ENCODE data around the gene TYROBP.
"Not testable (repeated sequence)": the region's sequence is repeated elsewhere in the genome, so short reads cannot be mapped to it uniquely, and the experiment has no call there.

The TYROBP gene

DNA sequence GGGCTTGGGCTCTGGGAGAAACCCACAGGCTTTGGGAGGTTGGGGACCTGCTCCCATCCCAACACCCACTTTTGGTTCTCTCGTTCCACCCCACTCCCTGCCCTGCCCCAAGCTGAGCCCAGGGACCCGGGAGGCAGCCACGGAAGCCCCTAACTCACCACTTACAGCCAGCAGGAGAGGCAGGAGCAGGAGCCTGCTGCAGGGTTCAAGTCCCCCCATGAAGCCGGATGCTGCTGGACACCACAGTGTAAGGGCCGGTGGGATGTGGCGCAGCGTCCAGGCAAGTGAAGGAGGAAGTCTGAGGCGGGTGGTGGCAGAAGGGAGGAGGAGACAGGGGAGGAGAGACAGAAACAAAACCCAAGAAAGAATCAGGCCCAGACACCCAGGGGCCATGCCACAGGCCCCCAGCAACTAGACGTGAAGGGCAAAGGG lies at the start of gene TYROBP:
Gene TYROBP (minus strand): TSS at position 286 of the 432 bp plus-strand sequence. CDS start 67 bp downstream, at position 219.
- Histone ChIP-seq H3K36me3 (ENCODE audit: control insufficient read depth in 2 of 2, insufficient read depth in 2 of 2, low read length in 2 of 2) (no peaks in the 10 kb centered on the region), H3K27ac (ENCODE audit: low read depth in 2 of 2, low read length in 2 of 2) (peak within 1 kb of the TSS; percentile 50 to 72), H3K4me1 (ENCODE audit: control insufficient read depth in 2 of 2, insufficient read depth in 2 of 2, low read length in 2 of 2) (peaks cover 2 to 5% of the 10 kb centered on the region in 2 donors), H3K9me3 (ENCODE audit: control insufficient read depth in 2 of 2, low read length in 2 of 2) (no peaks in the 10 kb centered on the region), H3K4me3 (ENCODE audit: low read length in 2 of 2) (peak within 1 kb of the TSS; percentile 43 to 63), H3K9ac (ENCODE audit: low read depth in 1 of 2, low read length in 2 of 2) (peak within 1 kb of the TSS; percentile 24 to 54), H3K27me3 (ENCODE audit: control insufficient read depth in 2 of 2, insufficient read depth in 2 of 2, low read length in 2 of 2) (no peaks in the 10 kb centered on the region)

DNA sequence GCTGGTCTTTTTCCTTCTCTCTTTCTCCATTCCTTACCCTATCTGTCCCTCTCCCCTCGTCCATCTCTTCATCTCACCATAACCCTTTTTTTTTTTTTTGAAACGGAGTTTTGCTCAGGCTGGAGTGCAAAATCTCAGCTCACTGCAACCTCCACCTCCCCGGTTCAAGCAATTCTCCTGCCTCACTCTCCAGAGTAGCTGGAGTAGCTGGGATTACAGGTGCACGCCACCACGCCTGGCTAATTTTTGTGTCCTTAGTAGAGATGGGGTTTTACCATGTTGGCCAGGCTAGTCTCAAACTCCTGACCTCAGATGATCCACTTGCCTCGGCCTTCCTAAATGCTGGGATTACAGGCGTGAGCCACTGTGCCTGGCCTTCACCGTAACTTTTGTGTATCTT lies 49.3 kb upstream of the TYROBP start:
- not testable (repeated sequence) for H3K9me3 ChIP-seq (ENCODE audit: control insufficient read depth in 2 of 2, low read length in 2 of 2); H3K4me3 ChIP-seq (ENCODE audit: low read length in 2 of 2); H3K4me1 ChIP-seq (ENCODE audit: control insufficient read depth in 2 of 2, insufficient read depth in 2 of 2, low read length in 2 of 2); H3K9ac ChIP-seq (ENCODE audit: low read depth in 1 of 2, low read length in 2 of 2); H3K27ac ChIP-seq (ENCODE audit: low read depth in 2 of 2, low read length in 2 of 2); H3K36me3 ChIP-seq (ENCODE audit: control insufficient read depth in 2 of 2, insufficient read depth in 2 of 2, low read length in 2 of 2)
- peaks cover 8 to 14% of the 10 kb centered on the region in 2 donors for H3K27me3 ChIP-seq (ENCODE audit: control insufficient read depth in 2 of 2, insufficient read depth in 2 of 2, low read length in 2 of 2)

DNA sequence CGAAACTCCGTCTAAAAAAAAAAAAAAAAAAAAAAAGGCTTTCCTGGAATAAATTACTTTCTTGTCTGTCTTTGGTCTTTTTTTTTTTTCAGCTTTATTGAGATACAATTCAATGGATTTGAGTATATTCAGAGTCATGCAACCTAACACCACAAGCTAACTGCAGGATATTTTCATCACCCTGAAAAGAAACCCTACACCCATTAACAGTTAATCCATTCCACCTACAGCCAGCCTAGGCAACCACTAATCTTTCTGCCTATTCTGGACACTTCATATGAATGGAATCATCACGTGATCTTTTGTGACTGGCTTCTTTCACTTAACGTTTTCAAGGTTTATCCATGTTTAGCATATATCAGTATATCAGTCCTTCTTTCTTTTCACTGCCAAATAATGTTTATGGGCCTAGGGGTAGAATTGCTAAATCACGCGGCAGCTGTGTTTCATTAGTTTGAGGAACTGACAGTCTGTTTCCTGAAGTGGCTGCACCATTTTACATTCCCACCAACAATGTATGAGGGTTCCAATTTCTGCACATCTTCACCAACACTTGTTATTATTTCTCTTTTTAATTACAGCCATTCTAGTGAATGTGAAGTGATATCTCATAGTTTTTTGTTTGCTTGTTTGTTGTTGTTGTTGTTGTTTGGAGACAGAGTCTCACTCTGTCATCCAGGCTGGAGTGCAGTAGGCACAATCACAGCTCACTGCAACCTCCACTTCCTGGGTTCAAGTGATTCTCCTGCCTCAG lies 48.0 kb upstream of the TYROBP start:
- Histone ChIP-seq H3K4me1 (ENCODE audit: control insufficient read depth in 2 of 2, insufficient read depth in 2 of 2, low read length in 2 of 2) (no peaks in the 10 kb centered on the region), H3K9ac (ENCODE audit: low read depth in 1 of 2, low read length in 2 of 2) (no peak overlapping the region), H3K27me3 (ENCODE audit: control insufficient read depth in 2 of 2, insufficient read depth in 2 of 2, low read length in 2 of 2) (peaks cover 8 to 14% of the 10 kb centered on the region in 2 donors), H3K36me3 (ENCODE audit: control insufficient read depth in 2 of 2, insufficient read depth in 2 of 2, low read length in 2 of 2) (no peaks in the 10 kb centered on the region), H3K27ac (ENCODE audit: low read depth in 2 of 2, low read length in 2 of 2) (no peak overlapping the region), H3K9me3 (ENCODE audit: control insufficient read depth in 2 of 2, low read length in 2 of 2) (no peaks in the 10 kb centered on the region), H3K4me3 (ENCODE audit: low read length in 2 of 2) (no peak overlapping the region)

DNA sequence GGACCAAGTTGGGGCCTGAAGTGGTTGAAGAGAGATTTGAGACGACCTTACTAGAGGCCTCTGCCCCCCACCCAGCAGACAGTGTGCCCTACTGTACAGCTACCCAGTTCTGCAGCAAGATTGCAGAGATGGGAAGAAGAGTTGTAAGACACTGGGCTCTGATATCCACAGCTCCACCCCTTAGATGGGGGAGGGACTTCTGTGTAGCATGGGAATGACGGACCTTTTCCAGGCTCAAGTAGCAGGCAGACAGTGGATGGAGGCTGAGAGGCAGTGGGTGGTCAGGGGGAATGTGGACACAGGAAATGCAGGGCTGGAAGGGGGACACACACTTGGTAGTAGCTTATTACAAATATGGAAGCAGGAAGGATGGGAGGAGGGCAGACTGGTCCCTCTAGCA lies 41.0 kb upstream of the TYROBP start:
- Histone ChIP-seq H3K9ac (ENCODE audit: low read depth in 1 of 2, low read length in 2 of 2) (no peak overlapping the region), H3K36me3 (ENCODE audit: control insufficient read depth in 2 of 2, insufficient read depth in 2 of 2, low read length in 2 of 2) (no peaks in the 10 kb centered on the region), H3K27me3 (ENCODE audit: control insufficient read depth in 2 of 2, insufficient read depth in 2 of 2, low read length in 2 of 2) (no peaks in the 10 kb centered on the region), H3K9me3 (ENCODE audit: control insufficient read depth in 2 of 2, low read length in 2 of 2) (no peaks in the 10 kb centered on the region), H3K4me1 (ENCODE audit: control insufficient read depth in 2 of 2, insufficient read depth in 2 of 2, low read length in 2 of 2) (no peaks in the 10 kb centered on the region), H3K4me3 (ENCODE audit: low read length in 2 of 2) (no peak overlapping the region), H3K27ac (ENCODE audit: low read depth in 2 of 2, low read length in 2 of 2) (no peak overlapping the region)

DNA sequence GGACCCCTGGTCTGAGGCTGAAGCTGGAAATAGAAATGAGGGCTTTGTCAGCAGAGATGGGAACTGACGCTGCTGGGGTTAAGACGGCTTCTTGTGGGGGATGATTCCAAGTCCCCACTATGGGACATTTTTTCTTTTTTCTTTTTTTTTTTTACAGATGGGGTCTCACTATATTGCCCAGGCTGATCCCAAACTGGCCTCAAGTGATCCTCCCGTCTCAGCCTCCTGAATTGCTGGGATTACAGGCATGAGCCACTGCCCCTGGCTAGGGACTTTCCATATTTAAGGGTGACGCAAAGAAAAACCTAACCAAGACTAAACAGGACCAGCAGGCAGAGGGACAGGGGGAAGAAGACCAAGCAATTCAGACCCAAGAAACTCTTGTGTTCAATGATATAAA lies 38.1 kb upstream of the TYROBP start:
- Histone ChIP-seq H3K9ac (ENCODE audit: low read depth in 1 of 2, low read length in 2 of 2) (no peak overlapping the region), H3K36me3 (ENCODE audit: control insufficient read depth in 2 of 2, insufficient read depth in 2 of 2, low read length in 2 of 2) (no peaks in the 10 kb centered on the region), H3K4me3 (ENCODE audit: low read length in 2 of 2) (no peak overlapping the region), H3K27ac (ENCODE audit: low read depth in 2 of 2, low read length in 2 of 2) (no peak overlapping the region), H3K9me3 (ENCODE audit: control insufficient read depth in 2 of 2, low read length in 2 of 2) (no peaks in the 10 kb centered on the region), H3K27me3 (ENCODE audit: control insufficient read depth in 2 of 2, insufficient read depth in 2 of 2, low read length in 2 of 2) (no peaks in the 10 kb centered on the region), H3K4me1 (ENCODE audit: control insufficient read depth in 2 of 2, insufficient read depth in 2 of 2, low read length in 2 of 2) (no peaks in the 10 kb centered on the region)

GRCh38 chr19:35945121-35945790 lies 37.2 kb upstream of the TYROBP start:
- Histone ChIP-seq H3K9ac (ENCODE audit: low read depth in 1 of 2, low read length in 2 of 2) (no peak overlapping the region), H3K36me3 (ENCODE audit: control insufficient read depth in 2 of 2, insufficient read depth in 2 of 2, low read length in 2 of 2) (no peaks in the 10 kb centered on the region), H3K4me1 (ENCODE audit: control insufficient read depth in 2 of 2, insufficient read depth in 2 of 2, low read length in 2 of 2) (no peaks in the 10 kb centered on the region), H3K27me3 (ENCODE audit: control insufficient read depth in 2 of 2, insufficient read depth in 2 of 2, low read length in 2 of 2) (no peaks in the 10 kb centered on the region), H3K4me3 (ENCODE audit: low read length in 2 of 2) (no peak overlapping the region), H3K27ac (ENCODE audit: low read depth in 2 of 2, low read length in 2 of 2) (no peak overlapping the region), H3K9me3 (ENCODE audit: control insufficient read depth in 2 of 2, low read length in 2 of 2) (no peaks in the 10 kb centered on the region)

DNA sequence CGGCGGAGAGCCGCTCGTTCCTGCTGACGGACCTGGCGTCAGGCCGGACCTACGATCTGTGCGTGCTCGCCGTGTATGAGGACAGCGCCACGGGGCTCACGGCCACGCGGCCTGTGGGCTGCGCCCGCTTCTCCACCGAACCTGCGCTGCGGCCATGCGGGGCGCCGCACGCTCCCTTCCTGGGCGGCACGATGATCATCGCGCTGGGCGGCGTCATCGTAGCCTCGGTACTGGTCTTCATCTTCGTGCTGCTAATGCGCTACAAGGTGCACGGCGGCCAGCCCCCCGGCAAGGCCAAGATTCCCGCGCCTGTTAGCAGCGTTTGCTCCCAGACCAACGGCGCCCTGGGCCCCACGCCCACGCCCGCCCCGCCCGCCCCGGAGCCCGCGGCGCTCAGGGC lies 36.5 kb upstream of the TYROBP start:
- Histone ChIP-seq H3K4me3 (ENCODE audit: low read length in 2 of 2) (no peak overlapping the region), H3K4me1 (ENCODE audit: control insufficient read depth in 2 of 2, insufficient read depth in 2 of 2, low read length in 2 of 2) (no peaks in the 10 kb centered on the region), H3K9ac (ENCODE audit: low read depth in 1 of 2, low read length in 2 of 2) (no peak overlapping the region), H3K9me3 (ENCODE audit: control insufficient read depth in 2 of 2, low read length in 2 of 2) (no peaks in the 10 kb centered on the region), H3K27ac (ENCODE audit: low read depth in 2 of 2, low read length in 2 of 2) (no peak overlapping the region), H3K27me3 (ENCODE audit: control insufficient read depth in 2 of 2, insufficient read depth in 2 of 2, low read length in 2 of 2) (no peaks in the 10 kb centered on the region), H3K36me3 (ENCODE audit: control insufficient read depth in 2 of 2, insufficient read depth in 2 of 2, low read length in 2 of 2) (no peaks in the 10 kb centered on the region)

GRCh38 chr19:35943321-35944301 lies 35.5 kb upstream of the TYROBP start:
- no peaks in the 10 kb centered on the region for H3K27me3 ChIP-seq (ENCODE audit: control insufficient read depth in 2 of 2, insufficient read depth in 2 of 2, low read length in 2 of 2)

DNA sequence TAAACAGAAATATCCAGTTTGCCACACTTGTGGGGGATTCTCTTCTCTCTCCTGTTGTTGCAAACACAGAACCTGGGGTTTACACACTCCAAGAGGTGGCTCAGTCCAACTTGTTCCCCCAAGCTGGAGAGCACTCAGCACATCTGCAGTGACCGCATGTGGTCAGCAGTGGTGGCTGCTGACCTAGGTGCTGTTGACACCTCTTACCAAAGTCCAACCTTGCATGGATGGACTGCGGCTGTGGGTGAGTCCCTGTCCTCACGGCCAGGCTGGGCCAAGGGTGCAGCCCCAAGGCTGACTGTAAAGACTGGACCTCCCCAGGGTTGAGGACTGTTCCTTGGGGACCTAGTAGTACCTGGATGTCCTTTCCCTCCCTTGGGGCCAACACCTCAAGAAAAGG lies 34.1 kb upstream of the TYROBP start:
- Histone ChIP-seq H3K4me3 (ENCODE audit: low read length in 2 of 2) (no peak overlapping the region), H3K27me3 (ENCODE audit: control insufficient read depth in 2 of 2, insufficient read depth in 2 of 2, low read length in 2 of 2) (no peaks in the 10 kb centered on the region), H3K27ac (ENCODE audit: low read depth in 2 of 2, low read length in 2 of 2) (no peak overlapping the region), H3K9ac (ENCODE audit: low read depth in 1 of 2, low read length in 2 of 2) (no peak overlapping the region), H3K36me3 (ENCODE audit: control insufficient read depth in 2 of 2, insufficient read depth in 2 of 2, low read length in 2 of 2) (no peaks in the 10 kb centered on the region), H3K4me1 (ENCODE audit: control insufficient read depth in 2 of 2, insufficient read depth in 2 of 2, low read length in 2 of 2) (peaks cover 7 to 8% of the 10 kb centered on the region in 2 donors), H3K9me3 (ENCODE audit: control insufficient read depth in 2 of 2, low read length in 2 of 2) (no peaks in the 10 kb centered on the region)

More at GRCh38 chr19:35943321-35944301, 35.5 kb upstream of the TYROBP start:
- no peak overlapping the region for H3K9ac ChIP-seq (ENCODE audit: low read depth in 1 of 2, low read length in 2 of 2)
- no peak overlapping the region for H3K27ac ChIP-seq (ENCODE audit: low read depth in 2 of 2, low read length in 2 of 2)
- no peaks in the 10 kb centered on the region for H3K36me3 ChIP-seq (ENCODE audit: control insufficient read depth in 2 of 2, insufficient read depth in 2 of 2, low read length in 2 of 2)
- H3K9me3 ChIP-seq (ENCODE audit: control insufficient read depth in 2 of 2, low read length in 2 of 2) = no peaks in the 10 kb centered on the region
- H3K4me3 ChIP-seq (ENCODE audit: low read length in 2 of 2) = no peak overlapping the region
- no peaks in the 10 kb centered on the region for H3K4me1 ChIP-seq (ENCODE audit: control insufficient read depth in 2 of 2, insufficient read depth in 2 of 2, low read length in 2 of 2)
